ENCODE data around the gene SLC7A1.

The SLC7A1 gene

GRCh38 chr13:29520671-29521070 is 74.8 kb downstream of the SLC7A1 start:
- no peak overlapping the region for H3K4me3 ChIP-seq (ENCODE audit: low read length in 2 of 2)
- H3K4me1 ChIP-seq (ENCODE audit: control insufficient read depth, insufficient read depth, low read length) = peaks cover 14% of the 10 kb centered on the region
- no peak overlapping the region for H3K27ac ChIP-seq (ENCODE audit: low read length)
- H3K36me3 ChIP-seq (ENCODE audit: control insufficient read depth in 2 of 2, insufficient read depth in 2 of 2, low read length in 2 of 2) = peaks cover 40 to 56% of the 10 kb centered on the region in 2 donors
- no peaks in the 10 kb centered on the region for H3K27me3 ChIP-seq (ENCODE audit: control insufficient read depth in 1 of 2, insufficient read depth in 2 of 2, low read length in 2 of 2)
- no peak overlapping the region for H3K9ac ChIP-seq (ENCODE audit: low read length in 2 of 2)
- H3K9me3 ChIP-seq (ENCODE audit: control insufficient read depth in 2 of 2, low read length in 2 of 2) = no peaks in the 10 kb centered on the region

GRCh38 chr13:29519921-29520320 is 75.6 kb downstream of the SLC7A1 start:
- no peak overlapping the region for H3K9ac ChIP-seq (ENCODE audit: low read length in 2 of 2)
- no peaks in the 10 kb centered on the region for H3K27me3 ChIP-seq (ENCODE audit: control insufficient read depth in 1 of 2, insufficient read depth in 2 of 2, low read length in 2 of 2)
- H3K4me1 ChIP-seq (ENCODE audit: control insufficient read depth, insufficient read depth, low read length) = peaks cover 14% of the 10 kb centered on the region
- no peak overlapping the region for H3K4me3 ChIP-seq (ENCODE audit: low read length in 2 of 2)
- no peaks in the 10 kb centered on the region for H3K9me3 ChIP-seq (ENCODE audit: control insufficient read depth in 2 of 2, low read length in 2 of 2)
- no peak overlapping the region for H3K27ac ChIP-seq (ENCODE audit: low read length)
- H3K36me3 ChIP-seq (ENCODE audit: control insufficient read depth in 2 of 2, insufficient read depth in 2 of 2, low read length in 2 of 2) = peaks cover 40 to 62% of the 10 kb centered on the region in 2 donors

GRCh38 chr13:29516880-29517279 is 78.6 kb downstream of the SLC7A1 start:
- H3K27me3 ChIP-seq (ENCODE audit: control insufficient read depth in 1 of 2, insufficient read depth in 2 of 2, low read length in 2 of 2) = no peaks in the 10 kb centered on the region
- H3K4me1 ChIP-seq (ENCODE audit: control insufficient read depth, insufficient read depth, low read length) = peaks cover 6% of the 10 kb centered on the region
- peaks cover 28 to 58% of the 10 kb centered on the region in 2 donors for H3K36me3 ChIP-seq (ENCODE audit: control insufficient read depth in 2 of 2, insufficient read depth in 2 of 2, low read length in 2 of 2)
- no peak overlapping the region for H3K27ac ChIP-seq (ENCODE audit: low read length)
- H3K4me3 ChIP-seq (ENCODE audit: low read length in 2 of 2) = no peak overlapping the region
- no peaks in the 10 kb centered on the region for H3K9me3 ChIP-seq (ENCODE audit: control insufficient read depth in 2 of 2, low read length in 2 of 2)
- no peak overlapping the region for H3K9ac ChIP-seq (ENCODE audit: low read length in 2 of 2)

- H3K9me3 ChIP-seq (ENCODE audit: control insufficient read depth in 2 of 2, low read length in 2 of 2) = no peaks in the 10 kb centered on the region
- H3K9ac ChIP-seq (ENCODE audit: low read length in 2 of 2) = no peak overlapping the region
- no peak overlapping the region for H3K27ac ChIP-seq (ENCODE audit: low read length)
- no peak overlapping the region for H3K4me3 ChIP-seq (ENCODE audit: low read length in 2 of 2)
- peaks cover 23 to 51% of the 10 kb centered on the region in 2 donors for H3K36me3 ChIP-seq (ENCODE audit: control insufficient read depth in 2 of 2, insufficient read depth in 2 of 2, low read length in 2 of 2)
- H3K27me3 ChIP-seq (ENCODE audit: control insufficient read depth in 1 of 2, insufficient read depth in 2 of 2, low read length in 2 of 2) = no peaks in the 10 kb centered on the region
- H3K4me1 ChIP-seq (ENCODE audit: control insufficient read depth, insufficient read depth, low read length) = peaks cover 7% of the 10 kb centered on the region
Observed at GRCh38 chr13:29516012-29516411, 79.5 kb downstream of the SLC7A1 start.

- H3K36me3 ChIP-seq (ENCODE audit: control insufficient read depth in 2 of 2, insufficient read depth in 2 of 2, low read length in 2 of 2) = peaks cover 23 to 51% of the 10 kb centered on the region in 2 donors
- H3K27me3 ChIP-seq (ENCODE audit: control insufficient read depth in 1 of 2, insufficient read depth in 2 of 2, low read length in 2 of 2) = no peaks in the 10 kb centered on the region
- no peak overlapping the region for H3K4me3 ChIP-seq (ENCODE audit: low read length in 2 of 2)
- no peak overlapping the region for H3K27ac ChIP-seq (ENCODE audit: low read length)
- no peaks in the 10 kb centered on the region for H3K9me3 ChIP-seq (ENCODE audit: control insufficient read depth in 2 of 2, low read length in 2 of 2)
- H3K4me1 ChIP-seq (ENCODE audit: control insufficient read depth, insufficient read depth, low read length) = peaks cover 11% of the 10 kb centered on the region
- H3K9ac ChIP-seq (ENCODE audit: low read length in 2 of 2) = no peak overlapping the region
Observed at GRCh38 chr13:29515372-29515771, 80.1 kb downstream of the SLC7A1 start.

- no peaks in the 10 kb centered on the region for H3K27me3 ChIP-seq (ENCODE audit: control insufficient read depth in 1 of 2, insufficient read depth in 2 of 2, low read length in 2 of 2)
- H3K4me1 ChIP-seq (ENCODE audit: control insufficient read depth, insufficient read depth, low read length) = peaks cover 11% of the 10 kb centered on the region
- no peak overlapping the region for H3K27ac ChIP-seq (ENCODE audit: low read length)
- H3K9ac ChIP-seq (ENCODE audit: low read length in 2 of 2) = no peak overlapping the region
- H3K9me3 ChIP-seq (ENCODE audit: control insufficient read depth in 2 of 2, low read length in 2 of 2) = no peaks in the 10 kb centered on the region
- H3K4me3 ChIP-seq (ENCODE audit: low read length in 2 of 2) = no peak overlapping the region
- peaks cover 20 to 48% of the 10 kb centered on the region in 2 donors for H3K36me3 ChIP-seq (ENCODE audit: control insufficient read depth in 2 of 2, insufficient read depth in 2 of 2, low read length in 2 of 2)
Observed at GRCh38 chr13:29514720-29515310, 80.7 kb downstream of the SLC7A1 start.

GRCh38 chr13:29513981-29514719 is 81.3 kb downstream of the SLC7A1 start:
- Histone ChIP-seq H3K36me3 (ENCODE audit: control insufficient read depth in 2 of 2, insufficient read depth in 2 of 2, low read length in 2 of 2) (peaks cover 19 to 45% of the 10 kb centered on the region in 2 donors), H3K9me3 (ENCODE audit: control insufficient read depth in 2 of 2, low read length in 2 of 2) (no peaks in the 10 kb centered on the region), H3K27ac (ENCODE audit: low read length) (no peak overlapping the region), H3K4me3 (ENCODE audit: low read length in 2 of 2) (no peak overlapping the region), H3K4me1 (ENCODE audit: control insufficient read depth, insufficient read depth, low read length) (peaks cover 13% of the 10 kb centered on the region), H3K9ac (ENCODE audit: low read length in 2 of 2) (no peak overlapping the region), H3K27me3 (ENCODE audit: control insufficient read depth in 1 of 2, insufficient read depth in 2 of 2, low read length in 2 of 2) (no peaks in the 10 kb centered on the region)

GRCh38 chr13:29513002-29513980 is 82.2 kb downstream of the SLC7A1 start:
- no peak overlapping the region for H3K27ac ChIP-seq (ENCODE audit: low read length)
- H3K9me3 ChIP-seq (ENCODE audit: control insufficient read depth in 2 of 2, low read length in 2 of 2) = no peaks in the 10 kb centered on the region
- H3K9ac ChIP-seq (ENCODE audit: low read length in 2 of 2) = no peak overlapping the region
- H3K36me3 ChIP-seq (ENCODE audit: control insufficient read depth in 2 of 2, insufficient read depth in 2 of 2, low read length in 2 of 2) = peaks cover 15 to 37% of the 10 kb centered on the region in 2 donors
- no peak overlapping the region for H3K4me3 ChIP-seq (ENCODE audit: low read length in 2 of 2)
- H3K27me3 ChIP-seq (ENCODE audit: control insufficient read depth in 1 of 2, insufficient read depth in 2 of 2, low read length in 2 of 2) = no peaks in the 10 kb centered on the region
- H3K4me1 ChIP-seq (ENCODE audit: control insufficient read depth, insufficient read depth, low read length) = peaks cover 21% of the 10 kb centered on the region

GRCh38 chr13:29511980-29512379 is 83.5 kb downstream of the SLC7A1 start:
- H3K27ac ChIP-seq (ENCODE audit: low read length) = peak overlapping the region; percentile 46

GRCh38 chr13:29511106-29511796 is 84.2 kb downstream of the SLC7A1 start:
- peak overlapping the region; percentile 46 for H3K27ac ChIP-seq (ENCODE audit: low read length)
- peaks cover 1 to 21% of the 10 kb centered on the region in 2 donors for H3K36me3 ChIP-seq (ENCODE audit: control insufficient read depth in 2 of 2, insufficient read depth in 2 of 2, low read length in 2 of 2)

More at GRCh38 chr13:29511980-29512379, 83.5 kb downstream of the SLC7A1 start:
- Histone ChIP-seq H3K4me1 (ENCODE audit: control insufficient read depth, insufficient read depth, low read length) (peaks cover 33% of the 10 kb centered on the region), H3K27me3 (ENCODE audit: control insufficient read depth in 1 of 2, insufficient read depth in 2 of 2, low read length in 2 of 2) (no peaks in the 10 kb centered on the region), H3K9me3 (ENCODE audit: control insufficient read depth in 2 of 2, low read length in 2 of 2) (no peaks in the 10 kb centered on the region), H3K4me3 (ENCODE audit: low read length in 2 of 2) (no peak overlapping the region), H3K36me3 (ENCODE audit: control insufficient read depth in 2 of 2, insufficient read depth in 2 of 2, low read length in 2 of 2) (peaks cover 7 to 25% of the 10 kb centered on the region in 2 donors), H3K9ac (ENCODE audit: low read length in 2 of 2) (no peak overlapping the region)

More at GRCh38 chr13:29511106-29511796, 84.2 kb downstream of the SLC7A1 start:
- H3K9ac ChIP-seq (ENCODE audit: low read length in 2 of 2) = no peak overlapping the region
- H3K27me3 ChIP-seq (ENCODE audit: control insufficient read depth in 1 of 2, insufficient read depth in 2 of 2, low read length in 2 of 2) = no peaks in the 10 kb centered on the region
- no peaks in the 10 kb centered on the region for H3K9me3 ChIP-seq (ENCODE audit: control insufficient read depth in 2 of 2, low read length in 2 of 2)
- H3K4me3 ChIP-seq (ENCODE audit: low read length in 2 of 2) = no peak overlapping the region
- peaks cover 36% of the 10 kb centered on the region for H3K4me1 ChIP-seq (ENCODE audit: control insufficient read depth, insufficient read depth, low read length)

All from stomach smooth muscle (tissue), 2 donors.